HEK293 (cell line): Measurements from ENCODE around the gene GAL3ST3.

Experiments
- CTCF ChIP-seq: fragments of 450-650 bp; formaldehyde crosslinking; IDR thresholded peaks from 2 replicates; pipeline ENCODE4 v1.5.1; 2016; ENCODE audit warnings: missing biosample characterization, missing genetic modification characterization
- GLIS1 ChIP-seq: fragments of 450-650 bp; formaldehyde crosslinking; IDR thresholded peaks from 2 replicates; pipeline ENCODE4 v1.5.1; 2016; ENCODE audit warnings: missing biosample characterization, missing genetic modification characterization
- GLIS2 ChIP-seq: fragments of 450-650 bp; formaldehyde crosslinking; IDR thresholded peaks from 2 replicates; pipeline ENCODE4 v1.5.1; 2016; ENCODE audit warnings: missing biosample characterization, missing genetic modification characterization
- HOXD13 ChIP-seq: sonication (generic); formaldehyde crosslinking; IDR thresholded peaks from 2 replicates; pipeline ENCODE4 v1.8.0; 2022; ENCODE audit warnings: missing genetic modification reagents, borderline replicate concordance
- IKZF3 ChIP-seq: fragments of 450-650 bp; IDR thresholded peaks from 2 replicates; pipeline ENCODE4 v1.5.0; 2018; ENCODE audit warnings: missing biosample characterization, mild to moderate bottlenecking, missing genetic modification characterization, moderate library complexity
- INSM2 ChIP-seq: fragments of 450-650 bp; formaldehyde crosslinking; IDR thresholded peaks from 2 replicates; pipeline ENCODE4 v1.5.1; 2016; ENCODE audit warnings: missing biosample characterization, missing genetic modification characterization
- KLF10 ChIP-seq: fragments of 450-650 bp; IDR thresholded peaks from 2 replicates; pipeline ENCODE4 v1.5.1; 2018; ENCODE audit warnings: missing biosample characterization, mild to moderate bottlenecking, missing genetic modification characterization
- KLF8 ChIP-seq: fragments of 450-650 bp; formaldehyde crosslinking; IDR thresholded peaks from 2 replicates; pipeline ENCODE4 v1.5.1; 2016; ENCODE audit warnings: missing biosample characterization, missing genetic modification characterization
- KLF9 ChIP-seq: fragments of 450-650 bp; formaldehyde crosslinking; IDR thresholded peaks from 2 replicates; pipeline ENCODE4 v1.5.1; 2016; ENCODE audit warnings: missing biosample characterization, missing genetic modification characterization, low read depth
- SP2 ChIP-seq: fragments of 450-650 bp; formaldehyde crosslinking; IDR thresholded peaks from 2 replicates; pipeline ENCODE4 v1.5.1; 2016; ENCODE audit warnings: missing biosample characterization, missing genetic modification characterization
- SP3 ChIP-seq: fragments of 450-650 bp; formaldehyde crosslinking; IDR thresholded peaks from 2 replicates; pipeline ENCODE4 v1.5.1; 2016; ENCODE audit warnings: missing biosample characterization, missing genetic modification characterization
- ZBTB26 ChIP-seq: fragments of 450-650 bp; formaldehyde crosslinking; optimal IDR thresholded peaks from 2 replicates; pipeline ENCODE3; 2016; ENCODE audit warnings: missing biosample characterization, mild to moderate bottlenecking, missing genetic modification characterization
- ZBTB48 ChIP-seq: fragments of 450-650 bp; formaldehyde crosslinking; IDR thresholded peaks from 2 replicates; pipeline ENCODE4 v1.5.1; 2016; ENCODE audit warnings: missing biosample characterization, missing genetic modification characterization
- ZEB2 ChIP-seq: fragments of 450-650 bp; formaldehyde crosslinking; IDR thresholded peaks from 2 replicates; pipeline ENCODE4 v1.5.1; 2016; ENCODE audit warnings: missing biosample characterization, missing genetic modification characterization
- ZNF112 ChIP-seq: fragments of 450-650 bp; formaldehyde crosslinking; IDR thresholded peaks from 2 replicates; pipeline ENCODE4 v1.5.0; 2017; ENCODE audit warnings: missing biosample characterization, missing genetic modification characterization
- ZNF169 ChIP-seq: fragments of 450-650 bp; formaldehyde crosslinking; IDR thresholded peaks from 2 replicates; pipeline ENCODE4 v1.5.1; 2016; ENCODE audit warnings: missing biosample characterization, missing genetic modification characterization
- ZNF280D ChIP-seq: fragments of 450-650 bp; formaldehyde crosslinking; IDR thresholded peaks from 2 replicates; pipeline ENCODE4 v1.5.1; 2016; ENCODE audit warnings: missing biosample characterization, missing genetic modification characterization
- ZNF302 ChIP-seq: fragments of 450-650 bp; formaldehyde crosslinking; IDR thresholded peaks from 2 replicates; pipeline ENCODE4 v1.5.1; 2016; ENCODE audit warnings: missing biosample characterization, missing genetic modification characterization, low read depth
- ZNF398 ChIP-seq: fragments of 450-650 bp; formaldehyde crosslinking; IDR thresholded peaks from 2 replicates; pipeline ENCODE4 v1.5.1; 2017; ENCODE audit warnings: missing biosample characterization, missing genetic modification characterization
- ZNF544 ChIP-seq: fragments of 450-650 bp; formaldehyde crosslinking; IDR thresholded peaks from 2 replicates; pipeline ENCODE4 v1.5.0; 2017; ENCODE audit warnings: missing biosample characterization, missing genetic modification characterization
- ZNF692 ChIP-seq: fragments of 450-650 bp; formaldehyde crosslinking; IDR thresholded peaks from 2 replicates; pipeline ENCODE4 v1.5.1; 2016; ENCODE audit warnings: missing biosample characterization, missing genetic modification characterization
- ZNF747 ChIP-seq: fragments of 450-650 bp; formaldehyde crosslinking; IDR thresholded peaks from 2 replicates; pipeline ENCODE4 v1.5.1; 2016; ENCODE audit warnings: missing biosample characterization, missing genetic modification characterization
- ZNF76 ChIP-seq: fragments of 450-650 bp; formaldehyde crosslinking; IDR thresholded peaks from 2 replicates; pipeline ENCODE4; 2016; ENCODE audit warnings: low read depth, missing biosample characterization, missing genetic modification characterization, borderline replicate concordance
- ZSCAN30 ChIP-seq: fragments of 450-650 bp; IDR thresholded peaks from 2 replicates; pipeline ENCODE4 v1.5.1; 2018; ENCODE audit warnings: missing biosample characterization, mild to moderate bottlenecking, missing genetic modification characterization, moderate library complexity
- ZSCAN5A ChIP-seq: fragments of 450-650 bp; formaldehyde crosslinking; IDR thresholded peaks from 2 replicates; pipeline ENCODE4 v1.5.1; 2016; ENCODE audit warnings: missing biosample characterization, missing genetic modification characterization
- ZXDB ChIP-seq: fragments of 450-650 bp; formaldehyde crosslinking; IDR thresholded peaks from 2 replicates; pipeline ENCODE4 v1.5.1; 2016; ENCODE audit warnings: missing biosample characterization, missing genetic modification characterization

Gene GAL3ST3

GRCh38 chr11:66069715-66070603 is 21.0 kb upstream of the GAL3ST3 start, which contains the start of gene PACS1 (continued):
- TF ChIP-seq ZNF280D (tag by site-specific recombination) (no peak), KLF10 (tag by site-specific recombination) (peak; percentile 54; the same call in 1 of the 2 replicates), KLF9 (peak; percentile 36; the same call in 1 of the 2 replicates), GLIS2 (tag by site-specific recombination) (0 out of 2 replicates have a peak, but pooled peaks have one; percentile 79), ZEB2 (tag by site-specific recombination) (0 out of 2 replicates have a peak, but pooled peaks have one; percentile 18), ZXDB (tag by site-specific recombination) (0 out of 2 replicates have a peak, but pooled peaks have one; percentile 34), CTCF (tag by site-specific recombination) (0 out of 2 replicates have a peak, but pooled peaks have one; percentile 11), ZNF747 (tag by site-specific recombination) (no peak), GLIS1 (tag by site-specific recombination) (peak; percentile 50; the same call in 1 of the 2 replicates), ZBTB26 (tag by site-specific recombination) (peak; percentile 90), ZNF76 (tag by site-specific recombination) (no peak), ZNF692 (tag by site-specific recombination) (peak; percentile 58; the same call in 1 of the 2 replicates), ZSCAN30 (0 out of 2 replicates have a peak, but pooled peaks have one; percentile 28), KLF8 (tag by site-specific recombination) (0 out of 2 replicates have a peak, but pooled peaks have one; percentile 11), ZNF302 (tag by site-specific recombination) (no peak), ZNF544 (tag by site-specific recombination) (no peak), ZSCAN5A (tag by site-specific recombination) (no peak), SP3 (tag by site-specific recombination) (peak; percentile 69), SP2 (tag by site-specific recombination) (peak; percentile 44), ZNF398 (tag by site-specific recombination) (peak; percentile 46; the same call in 1 of the 2 replicates), ZNF112 (tag by site-specific recombination) (no peak), HOXD13 (CRISPR knock-in tag) (no peak), INSM2 (no peak), ZNF169 (no peak), IKZF3 (tag by site-specific recombination) (0 out of 2 replicates have a peak, but pooled peaks have one; percentile 17), ZBTB48 (tag by site-specific recombination) (peak; percentile 36; the same call in 1 of the 2 replicates)
